ENCODE data around the gene KIF3A. TPM values are rescaled to one million over a fixed set of nuclear protein-coding genes. Genes with fewer than 3 reads are reported as not detected.

Gene KIF3A
- total RNA-seq, 1 experiment from 2014 or later = 12.7 TPM

- Histone ChIP-seq H3K27me3 (ENCODE audit: insufficient read depth, low read length) (no peaks in the 10 kb centered on the region), H3K4me3 (replicated peaks in 1 of 2; ENCODE audit: low read depth in 1 of 2, low read length in 2 of 2) (peak overlapping the region; percentile 67 to 88), H3K9me2 (ENCODE audit: insufficient read depth) (no peaks in the 10 kb centered on the region), H3K27ac (ENCODE audit: low read depth, low read length) (peak overlapping the region; percentile 27; the same call in 1 of the 2 replicates), H3K4me2 (ENCODE audit: low read length) (peak overlapping the region; percentile 93), H4K20me1 (ENCODE audit: insufficient read depth) (no peaks in the 10 kb centered on the region), H3K9me3 (ENCODE audit: control insufficient read depth in 1 of 2, insufficient read depth in 1 of 2, low read depth in 1 of 2, low read length in 2 of 2) (0 out of 4 replicates have a peak, but pooled peaks cover 0 to 3% of the 10 kb centered on the region in 2 experiments), H3K9ac (ENCODE audit: low read length) (peak overlapping the region; percentile 63), H3K79me2 (ENCODE audit: insufficient read depth, low read length) (peaks cover 9% of the 10 kb centered on the region; the same call in 1 of the 2 replicates), H3K4me1 (ENCODE audit: control insufficient read depth in 1 of 2, insufficient read depth in 2 of 2, low read length in 2 of 2) (peaks cover 4 to 20% of the 10 kb centered on the region in 2 experiments; a peak in 3 of 4 replicates), H3K36me3 (ENCODE audit: control insufficient read depth in 1 of 2, insufficient read depth in 2 of 2, low read length in 2 of 2) (no peaks in the 10 kb centered on the region), H2AFZ (ENCODE audit: low read depth, low read length, poor library complexity, severe bottlenecking) (peak overlapping the region; percentile 98)
- TSS peak; percentile 76 for BruUV-seq (replicated peaks)
- intact Hi-C loops (cut with micrococcal nuclease) = no loop called here
- ATAC-seq = no peak
- TF ChIP-seq ZFX (IDR thresholded peaks at IDR 0.05) = no peak
- no peak for TF ChIP-seq RAD21 (IDR thresholded peaks at IDR 0.05; ENCODE audit: low read depth)
- no peak for TF ChIP-seq MAX (IDR thresholded peaks at IDR 0.05)
- TF ChIP-seq ATF3 (IDR thresholded peaks at IDR 0.05) = no peak
- TF ChIP-seq CEBPB (IDR thresholded peaks at IDR 0.05; ENCODE audit: low read depth) = no peak
- no peak for TF ChIP-seq FOSL1 (IDR thresholded peaks at IDR 0.05; ENCODE audit: low read depth)
- TF ChIP-seq TCF7L2 (IDR thresholded peaks at IDR 0.05; ENCODE audit: borderline replicate concordance, extremely low read depth, insufficient read depth, insufficient read length) = no peak
- no peak for TF ChIP-seq SRF (IDR thresholded peaks at IDR 0.05; ENCODE audit: low read depth)
- TF ChIP-seq REST (IDR thresholded peaks at IDR 0.05; ENCODE audit: low read depth) = no peak
- TF ChIP-seq ZNF274 (IDR thresholded peaks at IDR 0.05; ENCODE audit: low read depth, low read length) = no peak
- no peak for TF ChIP-seq POLR2AphosphoS5 (IDR thresholded peaks at IDR 0.05; ENCODE audit: low read depth, low read length)
- no peak for TF ChIP-seq SIN3A (IDR thresholded peaks at IDR 0.05; ENCODE audit: low read depth)
- no peak for TF ChIP-seq CTCF (IDR thresholded peaks at IDR 0.05 in 2 of 3, conservative IDR thresholded peaks at IDR 0.05 in 1 of 3; ENCODE audit: borderline replicate concordance in 1 of 3, insufficient read depth in 1 of 3, low read depth in 2 of 3, low read length in 2 of 3)
- TF ChIP-seq EZH2phosphoT487 (IDR thresholded peaks at IDR 0.05; ENCODE audit: borderline replicate concordance) = no peak
- no peak for TF ChIP-seq SP1 (IDR thresholded peaks at IDR 0.05; ENCODE audit: low read depth)
- RAD21 ChIA-PET (ENCODE audit: low non-redundant PET in 1 of 2, low total read pairs in 2 of 2, uncharacterized antibody in 2 of 2, unreplicated experiment in 2 of 2) = interaction anchor here in 1 of 2 experiments (1.2 kb wide), 1 partner anchor 211 kb away, joined by 3 read pairs; no protein-coding TSS in a partner anchor
- no peak for DNase-seq (ENCODE audit: low read depth, low spot score)
- POLR2A ChIA-PET = interaction anchor here (0.6 to 1.5 kb wide), 6 partner anchors 9 to 348 kb away, joined by 3 to 5 read pairs (median 4); partner anchors contain the start of gene CCNI2
- CTCF ChIA-PET = interaction anchor here (0.8 to 2.2 kb wide), 4 partner anchors 8 to 82 kb away, joined by 3 to 10 read pairs (median 6); no protein-coding TSS in a partner anchor
Observed at GRCh38 chr5:132737982-132738681, 786 bp upstream of the KIF3A start.
